Inflammatory macrophage treated with lipopolysaccharide for 4 hours (primary cell): ENCODE data around the gene TMEM190.

ENCODE experiments used
- DNase-seq: peaks from one replicate; pipeline ENCODE4 v3.0.0-alpha.2; 2020

TMEM190 gene

DNA sequence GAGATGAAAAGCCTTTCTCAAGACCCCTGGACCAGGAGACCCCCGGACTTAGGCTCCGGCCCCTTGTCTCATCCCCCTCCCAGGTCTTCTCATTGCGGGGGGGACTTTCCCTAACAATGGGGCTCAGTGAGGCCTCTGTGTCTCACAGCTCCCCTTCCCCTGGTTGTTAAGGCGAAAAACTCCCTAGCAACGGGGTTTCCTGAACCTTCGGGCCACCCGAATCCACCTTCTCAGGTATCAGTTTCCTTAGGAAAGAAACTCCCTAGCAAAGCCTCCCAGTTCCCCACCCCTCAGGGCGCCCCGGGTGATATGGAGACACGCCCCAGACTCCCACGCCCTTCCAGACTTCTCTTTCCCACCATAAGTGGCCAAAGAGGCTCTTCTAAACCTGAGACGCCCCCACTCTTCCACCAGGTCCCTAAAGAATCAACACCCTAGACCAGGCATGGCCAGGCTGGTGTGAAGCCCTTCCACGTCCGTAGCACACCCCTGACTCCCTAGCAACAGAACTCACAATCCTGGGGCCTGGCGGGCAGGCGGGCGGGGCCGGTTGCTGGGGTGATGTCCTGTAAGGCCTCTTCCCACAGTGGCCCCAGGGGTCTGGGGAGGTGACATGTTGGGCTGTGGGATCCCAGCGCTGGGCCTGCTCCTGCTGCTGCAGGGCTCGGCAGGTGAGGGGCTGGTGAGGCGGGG lies at the start of gene TMEM190:
TMEM190 (plus strand) TSS at position 586 of the 693 bp plus-strand sequence; CDS start at position 614, 28 bp downstream.
- DNase-seq: no peak

DNA sequence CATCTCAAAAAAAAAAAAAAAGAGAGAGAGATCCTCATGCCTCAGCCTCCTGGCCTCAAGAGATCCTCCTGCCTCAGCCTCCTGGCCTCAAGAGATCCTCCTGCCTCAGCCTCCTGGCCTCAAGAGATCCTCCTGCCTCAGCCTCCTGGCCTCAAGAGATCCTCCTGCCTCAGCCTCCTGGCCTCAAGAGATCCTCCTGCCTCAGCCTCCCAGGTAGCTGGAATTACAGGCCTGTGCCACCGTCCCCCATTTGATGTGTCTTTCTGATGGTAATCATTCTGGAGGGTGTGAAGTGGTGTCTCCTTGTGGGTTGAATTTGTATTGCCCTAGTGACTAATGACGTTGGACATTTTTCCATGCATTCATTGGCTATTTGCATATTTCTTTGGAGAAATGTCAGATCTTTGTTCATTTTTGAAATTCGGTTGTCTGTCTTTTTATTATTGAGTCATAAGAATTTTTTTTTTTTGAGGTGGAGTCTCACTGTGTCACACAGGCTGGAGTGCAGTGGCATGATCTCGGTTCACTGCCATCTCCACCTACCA lies 47.8 kb upstream of the TMEM190 start:
- peak; percentile 55 for DNase-seq

DNA sequence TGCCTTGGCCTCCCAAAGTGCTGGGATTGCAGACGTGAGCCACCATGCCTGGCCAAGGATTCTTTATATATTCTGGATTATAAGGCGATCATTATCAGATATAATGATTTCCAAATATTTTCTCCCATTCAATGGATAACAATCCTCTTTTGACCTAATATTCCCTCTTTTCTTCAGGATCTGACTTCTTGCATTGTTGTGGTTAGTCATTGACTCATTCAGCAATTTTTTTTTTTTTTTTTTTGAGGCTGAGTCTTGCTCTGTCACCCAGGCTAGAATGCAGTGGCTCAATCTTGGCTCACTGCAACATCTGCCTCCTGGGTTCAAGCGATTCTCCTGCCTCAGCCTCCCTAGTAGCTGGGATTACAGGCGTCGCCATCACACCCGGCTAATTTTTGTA lies 46.8 kb upstream of the TMEM190 start:
- peak; percentile 42 for DNase-seq

DNA sequence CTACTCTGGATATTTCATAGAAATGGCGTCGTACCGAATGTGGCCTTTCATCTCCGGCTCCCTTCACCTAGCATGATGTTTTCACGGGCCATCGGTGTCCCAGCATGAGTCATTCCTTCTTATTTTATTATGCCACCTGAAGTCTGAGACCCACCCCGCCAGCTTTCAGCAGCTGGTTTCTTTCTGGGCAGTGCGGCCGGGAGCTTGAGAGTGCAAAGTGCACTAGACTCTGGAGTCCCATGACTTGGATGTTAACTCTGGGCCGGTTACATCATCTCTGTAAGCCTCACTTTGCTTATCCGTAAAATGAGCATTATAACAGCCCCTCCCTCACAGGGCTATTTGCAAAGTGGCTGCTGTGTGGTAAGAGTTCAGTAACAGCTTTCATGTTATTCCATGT lies 42.8 kb upstream of the TMEM190 start:
- DNase-seq: no peak

DNA sequence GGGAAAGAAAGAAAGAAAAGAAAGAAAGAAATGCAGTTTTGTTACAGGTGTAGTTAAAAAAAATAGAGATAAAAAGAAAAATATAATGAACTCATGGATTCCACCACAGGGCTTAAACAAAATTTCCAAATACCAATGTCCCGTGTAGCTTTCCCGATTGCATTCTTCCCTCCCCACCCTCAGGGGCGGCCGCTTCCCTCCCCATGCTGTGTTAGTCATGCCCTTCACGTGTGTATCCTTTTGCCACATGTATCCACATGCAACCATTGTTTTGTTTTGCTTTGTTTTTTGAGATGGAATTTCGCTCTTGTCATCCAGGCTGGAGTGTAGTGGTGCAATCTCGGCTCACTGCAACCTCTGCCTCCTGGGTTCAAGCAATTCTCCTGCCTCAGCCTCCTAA lies 40.5 kb upstream of the TMEM190 start:
- DNase-seq: no peak

DNA sequence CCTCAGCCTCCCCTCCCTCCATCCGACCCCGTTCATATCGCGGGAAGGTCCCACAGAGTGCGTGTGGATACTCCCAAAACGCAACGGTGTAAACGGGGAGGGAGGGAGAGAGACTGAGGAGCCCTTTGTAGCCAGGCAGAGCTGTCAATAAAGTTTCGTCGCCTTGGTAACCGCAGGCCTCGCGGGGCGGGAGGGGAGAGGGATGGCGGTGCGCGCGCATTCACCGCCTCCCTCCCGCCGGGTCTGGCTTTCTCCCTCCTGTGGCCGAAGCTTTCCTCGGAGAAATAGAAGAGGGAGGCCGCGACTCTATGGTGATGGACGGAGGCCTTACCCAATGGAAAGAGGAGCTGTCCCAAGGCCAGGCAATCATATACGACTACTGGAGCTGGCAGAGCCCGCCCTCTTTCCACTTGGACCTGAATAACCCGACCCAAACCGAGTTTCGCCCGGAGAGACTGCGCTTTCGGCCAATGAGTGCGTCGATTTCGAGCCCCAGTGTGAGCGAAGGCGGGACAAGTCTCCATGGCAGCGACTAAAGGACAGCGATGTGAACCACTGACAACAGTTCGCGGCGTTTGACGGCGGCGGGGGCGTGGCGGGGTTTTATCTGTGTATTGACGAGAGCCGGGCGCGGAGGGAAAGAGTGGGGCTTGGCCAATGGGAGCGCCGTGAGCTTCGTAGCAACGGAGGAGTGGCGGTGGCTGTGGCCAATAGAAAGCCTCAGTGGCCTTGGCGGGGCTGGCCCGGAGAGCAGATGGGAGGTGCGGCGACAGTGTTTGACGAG lies 37.3 kb upstream of the TMEM190 start, which contains the start of gene KMT5C:
KMT5C (plus strand) TSS at position 772 of the 784 bp plus-strand sequence. CDS start 2,061 bp downstream, outside the sequence.
- peak; percentile 100 for DNase-seq

DNA sequence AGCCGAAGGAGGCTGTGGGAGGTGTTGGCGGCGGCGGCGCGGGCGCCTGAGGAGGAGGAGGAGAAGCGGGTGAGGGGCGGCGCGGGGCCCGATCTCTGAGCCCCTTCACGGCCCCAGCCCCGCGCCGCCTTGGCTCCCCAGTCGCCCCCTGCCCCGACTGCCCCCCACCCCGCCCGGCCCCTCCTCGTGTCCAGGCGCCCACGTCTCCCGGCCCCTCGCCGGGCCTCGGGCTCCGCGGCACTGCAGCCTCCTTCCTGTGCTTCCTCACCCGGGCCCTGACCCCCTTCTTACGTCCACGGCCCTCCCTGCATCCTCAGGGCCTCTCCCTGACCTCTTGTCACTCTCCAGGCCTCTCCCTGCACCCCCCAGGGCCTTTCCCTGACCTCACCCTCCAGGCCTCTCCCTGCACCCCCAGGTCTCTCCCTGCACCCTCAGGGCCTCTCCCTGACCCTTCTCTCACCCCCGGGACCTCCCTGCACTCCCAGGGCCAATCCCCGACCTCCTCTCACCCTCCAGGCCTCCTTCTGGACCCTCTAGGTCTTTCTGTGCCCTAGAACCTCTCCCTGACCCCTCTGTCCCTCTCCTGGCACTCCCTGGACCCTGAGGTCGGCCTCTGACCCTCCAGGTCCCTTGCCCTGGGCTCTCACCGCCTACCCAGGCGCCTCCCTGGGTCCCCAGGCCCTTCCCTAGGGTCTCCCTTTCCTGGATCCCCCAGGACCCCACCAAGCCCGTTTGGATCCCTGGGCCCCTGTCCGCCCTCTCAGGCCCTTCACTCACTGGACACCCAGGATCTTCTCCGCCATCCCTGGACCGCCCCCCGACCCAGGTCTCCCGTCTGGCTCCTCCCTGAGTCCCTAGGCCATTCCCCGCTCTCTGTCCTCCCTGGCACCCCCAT lies 36.5 kb upstream of the TMEM190 start:
- DNase-seq: peak; percentile 25

DNA sequence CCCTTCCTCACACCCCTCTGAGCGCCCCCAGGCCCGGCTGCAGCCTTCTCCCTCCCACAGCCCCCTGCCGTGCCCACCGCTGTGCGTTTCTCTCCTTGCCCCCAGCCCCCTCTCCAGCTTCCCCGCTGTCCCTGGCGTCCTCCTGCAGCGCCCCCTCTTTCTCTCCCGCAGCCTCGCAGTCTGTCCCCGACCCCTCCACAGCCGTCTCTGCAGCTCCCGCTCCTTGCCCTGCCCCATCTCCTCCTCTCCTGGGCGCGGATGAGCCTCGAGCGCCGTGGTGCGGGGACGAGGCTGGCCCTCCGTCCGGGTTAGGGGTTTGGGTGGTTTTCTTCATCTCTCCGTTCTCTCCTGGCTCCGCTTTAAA lies 35.9 kb upstream of the TMEM190 start:
- peak; percentile 15 for DNase-seq

DNA sequence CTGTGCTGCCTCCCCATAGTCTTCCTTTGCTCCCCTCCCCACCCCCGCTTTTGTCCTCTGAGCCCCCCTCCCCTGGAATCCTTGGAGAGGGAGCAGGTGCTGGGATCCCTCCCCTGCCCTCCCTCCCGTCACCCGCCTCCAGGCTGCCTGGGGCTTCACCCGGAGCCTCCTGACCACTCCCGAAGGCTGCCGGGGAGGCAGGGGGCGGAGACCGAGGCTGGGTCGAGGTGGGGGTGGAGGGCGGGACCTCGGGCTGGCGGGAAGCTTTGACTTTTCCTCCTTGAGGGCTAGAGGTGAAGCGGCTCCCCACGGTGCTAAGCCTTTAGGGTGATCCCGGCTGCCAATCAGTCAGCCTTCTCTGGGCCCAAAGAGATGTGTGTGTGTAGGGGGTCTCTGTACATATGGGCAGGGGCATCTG lies 35.4 kb upstream of the TMEM190 start:
- peak; percentile 84 for DNase-seq

DNA sequence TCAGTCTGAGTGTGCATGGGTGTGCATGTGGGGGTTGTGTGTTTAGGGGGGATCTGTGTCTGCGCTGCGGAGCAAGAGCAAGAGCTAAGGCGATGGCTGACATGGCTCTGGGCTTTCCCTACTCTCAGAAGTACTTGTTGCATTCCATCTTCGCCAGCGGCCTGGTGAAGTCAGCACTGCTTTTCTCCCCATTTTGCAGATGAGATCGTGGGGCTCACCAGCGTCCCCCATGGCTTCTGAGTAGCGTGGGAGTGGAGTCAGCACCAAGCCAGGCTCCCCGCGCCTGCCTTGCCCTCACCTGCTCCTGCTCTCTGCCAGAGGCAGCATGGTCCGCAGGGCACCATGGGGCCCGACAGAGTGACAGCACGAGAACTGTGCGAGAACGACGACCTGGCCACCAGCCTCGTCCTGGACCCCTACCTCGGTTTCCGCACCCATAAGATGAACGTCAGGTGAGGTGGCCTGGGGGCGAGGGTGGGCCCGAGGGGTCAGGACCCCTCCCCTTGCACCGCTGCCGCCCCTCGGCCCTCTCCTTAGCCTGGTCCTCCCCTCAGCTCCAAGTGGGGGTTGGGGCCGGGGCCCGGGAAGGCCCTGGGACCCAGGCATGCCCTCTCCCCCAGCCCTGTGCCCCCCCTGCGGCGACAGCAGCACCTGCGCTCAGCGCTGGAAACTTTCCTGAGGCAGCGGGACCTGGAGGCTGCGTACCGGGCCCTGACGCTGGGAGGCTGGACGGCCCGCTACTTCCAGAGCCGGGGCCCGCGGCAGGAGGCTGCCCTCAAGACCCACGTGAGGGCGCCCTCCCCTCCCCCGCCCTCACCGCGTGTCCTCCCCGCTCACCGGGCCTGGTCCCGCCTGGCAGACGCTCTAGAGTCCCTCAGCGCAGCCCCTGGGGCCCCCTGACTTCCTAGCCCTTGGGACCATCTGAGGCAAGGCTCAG lies 34.8 kb upstream of the TMEM190 start:
- no peak for DNase-seq

DNA sequence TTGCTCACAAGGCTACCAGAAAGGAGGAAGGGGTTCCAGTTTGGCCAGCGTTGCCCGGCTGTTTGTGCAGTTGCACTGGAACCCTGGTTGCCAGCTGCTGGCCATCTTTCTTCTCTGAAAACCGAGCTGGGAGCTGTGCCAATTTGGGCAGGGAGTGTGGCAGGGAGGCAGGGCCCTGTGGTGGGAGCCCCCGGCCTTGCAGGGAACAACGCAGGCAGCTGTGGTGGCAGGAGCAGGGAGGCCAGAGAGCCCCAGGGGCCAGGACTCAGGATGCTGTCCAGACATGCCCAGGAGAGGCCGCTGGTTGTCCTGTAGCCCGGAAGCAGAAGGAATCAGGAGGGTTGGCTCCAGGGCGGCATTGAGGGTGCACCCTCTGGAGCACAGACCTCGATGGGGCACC lies 32.2 kb upstream of the TMEM190 start:
- DNase-seq: no peak

DNA sequence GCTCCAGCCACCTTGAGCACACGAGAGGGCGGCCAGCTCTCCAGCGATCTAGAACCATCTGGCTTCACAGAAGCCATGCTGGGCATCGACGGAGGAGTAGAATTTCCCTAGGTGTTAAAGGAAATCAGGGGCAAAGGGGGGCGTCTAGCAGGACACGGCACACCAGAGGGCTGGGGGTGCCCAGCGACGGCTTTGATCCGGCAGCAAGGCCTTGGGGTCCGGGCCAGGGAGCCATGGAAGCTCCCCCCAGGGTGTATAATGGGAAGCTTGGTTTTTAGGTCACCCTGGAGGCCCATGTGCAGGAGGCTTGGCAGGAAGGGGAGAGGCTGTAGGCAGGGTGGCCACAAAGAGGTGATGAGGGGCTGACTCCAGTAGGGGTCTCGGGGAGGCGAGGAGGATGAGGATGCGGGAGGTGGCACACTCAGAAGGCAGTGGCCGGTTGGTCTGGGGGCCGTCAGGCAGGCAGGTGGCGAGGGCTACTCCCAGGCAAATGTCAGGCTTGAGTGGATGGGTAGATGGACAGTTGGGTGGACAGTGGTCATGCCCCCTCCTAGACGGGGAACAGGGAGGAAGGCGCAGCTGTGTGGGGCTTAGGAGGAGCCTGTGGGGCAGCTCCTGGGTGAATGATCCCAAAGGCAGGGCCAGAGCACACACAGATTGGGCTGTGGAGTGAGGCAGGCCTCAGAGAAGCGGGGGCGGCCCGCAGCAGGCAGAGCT lies 31.4 kb upstream of the TMEM190 start:
- DNase-seq: no peak

DNA sequence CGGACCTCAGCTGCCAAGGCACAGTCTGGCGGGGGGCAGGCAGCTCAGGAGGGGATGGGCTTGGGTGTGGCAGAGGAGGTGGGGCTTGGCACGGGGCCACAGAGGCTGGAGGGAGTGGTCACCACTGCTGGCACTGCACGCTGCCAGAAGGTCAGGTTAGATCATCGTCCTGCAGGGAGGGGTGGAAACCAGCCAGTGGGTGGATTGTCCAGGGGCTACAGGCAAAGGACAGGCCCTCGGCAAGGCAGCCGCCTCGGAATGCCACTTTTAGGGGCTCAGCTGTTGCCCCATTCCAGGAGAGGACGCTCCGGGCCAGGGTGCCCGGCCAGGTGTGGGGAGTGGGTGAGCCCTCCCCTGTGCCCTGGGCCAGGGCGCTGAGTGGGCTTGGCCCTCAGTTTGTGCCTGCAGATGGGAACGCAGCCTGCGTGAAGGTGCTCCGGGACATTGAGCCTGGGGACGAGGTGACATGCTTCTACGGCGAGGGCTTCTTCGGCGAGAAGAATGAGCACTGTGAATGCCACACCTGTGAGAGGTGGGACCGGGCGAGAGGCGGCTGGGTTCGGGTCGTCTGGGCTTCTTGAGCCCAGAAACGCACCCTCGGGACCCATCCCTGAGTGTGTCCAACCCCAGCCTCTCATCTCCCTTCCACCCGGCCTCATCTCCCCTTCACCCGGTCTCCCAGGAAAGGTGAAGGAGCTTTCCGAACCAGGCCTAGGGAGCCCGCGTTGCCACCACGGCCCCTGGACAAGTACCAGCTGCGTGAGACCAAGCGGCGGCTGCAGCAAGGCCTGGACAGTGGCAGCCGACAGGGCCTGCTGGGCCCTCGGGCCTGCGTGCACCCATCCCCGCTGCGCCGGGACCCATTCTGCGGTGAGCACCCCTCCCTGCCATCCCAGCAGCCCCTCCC lies 30.6 kb upstream of the TMEM190 start:
- no peak for DNase-seq

DNA sequence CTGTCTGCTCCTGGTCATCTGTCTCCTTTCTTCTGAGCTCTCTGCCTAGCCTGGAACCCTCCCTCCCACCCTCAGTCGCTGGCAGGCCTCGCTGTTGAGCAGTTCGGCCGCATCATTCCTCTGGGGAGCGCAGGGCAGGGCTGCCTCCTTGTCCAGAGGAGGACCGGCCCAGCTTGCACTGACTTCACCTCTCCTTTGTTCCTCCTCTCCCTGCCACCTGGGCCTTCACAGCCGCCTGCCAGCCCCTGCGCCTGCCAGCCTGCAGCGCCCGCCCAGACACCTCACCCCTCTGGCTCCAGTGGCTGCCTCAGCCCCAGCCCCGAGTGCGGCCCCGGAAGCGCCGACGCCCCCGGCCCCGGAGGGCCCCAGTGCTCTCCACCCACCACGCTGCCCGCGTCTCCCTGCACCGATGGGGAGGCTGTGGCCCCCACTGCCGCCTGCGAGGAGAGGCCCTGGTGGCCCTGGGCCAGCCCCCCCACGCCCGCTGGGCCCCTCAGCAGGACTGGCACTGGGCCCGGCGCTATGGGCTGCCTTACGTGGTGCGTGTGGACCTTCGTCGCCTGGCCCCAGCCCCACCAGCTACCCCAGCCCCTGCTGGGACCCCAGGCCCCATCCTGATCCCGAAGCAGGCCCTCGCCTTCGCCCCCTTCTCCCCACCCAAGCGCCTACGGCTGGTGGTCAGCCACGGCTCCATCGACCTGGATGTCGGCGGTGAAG lies 29.7 kb upstream of the TMEM190 start:
- DNase-seq: no peak

DNA sequence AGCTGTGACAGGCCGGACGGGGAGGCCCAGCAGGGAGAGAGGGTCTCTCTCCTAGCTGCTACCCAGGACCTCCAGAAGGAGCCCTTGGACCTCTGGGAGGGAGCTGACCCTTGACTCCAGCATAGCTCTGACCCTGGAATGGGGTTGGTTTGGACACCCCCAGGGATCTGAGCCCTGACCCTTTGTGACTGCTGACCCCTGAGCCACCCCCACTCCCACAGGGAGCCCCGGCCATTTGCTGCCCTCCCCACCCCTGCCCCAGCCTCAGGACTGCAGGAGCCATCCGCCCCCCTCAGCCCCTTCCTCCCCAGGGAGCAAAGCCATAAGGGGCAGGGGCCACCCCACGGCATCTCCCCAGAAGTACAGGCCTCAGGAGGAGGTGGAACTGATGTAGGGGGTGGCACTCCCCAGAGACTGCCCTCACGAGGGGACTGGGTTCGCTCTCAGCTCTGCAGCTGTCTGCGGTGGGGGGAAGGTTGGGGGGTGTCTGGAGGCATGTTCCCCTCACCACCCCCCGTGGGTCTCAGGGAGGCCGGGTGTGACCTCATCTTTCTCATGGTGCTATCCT lies 29.1 kb upstream of the TMEM190 start:
- DNase-seq: no peak

DNA sequence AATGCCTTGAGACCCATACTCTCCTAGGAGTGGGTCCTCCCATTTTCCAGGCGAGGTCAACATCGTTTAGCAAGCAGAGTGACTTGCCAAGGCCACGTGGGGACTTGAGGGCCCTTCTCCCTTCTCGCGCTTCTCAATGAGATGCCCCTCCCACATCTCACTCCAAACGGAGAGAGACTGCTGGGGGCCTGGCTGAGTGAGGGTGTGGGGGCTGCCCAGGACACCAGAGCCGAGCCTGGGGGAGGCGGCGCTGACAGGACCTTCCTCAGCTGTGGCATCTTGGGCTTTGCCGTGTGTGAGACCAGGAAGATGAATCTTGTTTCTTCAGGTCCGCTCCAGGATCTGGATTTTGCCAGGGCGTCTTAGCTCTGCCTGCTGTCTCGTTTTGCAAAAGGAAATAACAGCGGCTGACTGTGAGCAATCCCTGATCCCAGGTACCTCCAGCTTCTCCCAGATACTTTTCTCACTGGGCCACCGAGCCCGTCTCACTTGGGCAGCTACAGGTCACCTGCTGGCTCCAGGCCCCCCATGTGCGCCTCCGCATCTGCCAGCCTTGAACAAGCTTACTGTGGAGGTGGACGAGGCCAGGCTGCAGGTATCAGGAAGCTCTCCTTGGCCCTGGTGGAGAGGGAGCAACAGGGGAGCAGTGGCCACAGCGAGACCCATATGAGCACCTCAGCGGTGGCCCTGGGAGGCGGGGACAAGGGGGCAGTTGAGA lies 28.1 kb upstream of the TMEM190 start:
- DNase-seq: no peak

DNA sequence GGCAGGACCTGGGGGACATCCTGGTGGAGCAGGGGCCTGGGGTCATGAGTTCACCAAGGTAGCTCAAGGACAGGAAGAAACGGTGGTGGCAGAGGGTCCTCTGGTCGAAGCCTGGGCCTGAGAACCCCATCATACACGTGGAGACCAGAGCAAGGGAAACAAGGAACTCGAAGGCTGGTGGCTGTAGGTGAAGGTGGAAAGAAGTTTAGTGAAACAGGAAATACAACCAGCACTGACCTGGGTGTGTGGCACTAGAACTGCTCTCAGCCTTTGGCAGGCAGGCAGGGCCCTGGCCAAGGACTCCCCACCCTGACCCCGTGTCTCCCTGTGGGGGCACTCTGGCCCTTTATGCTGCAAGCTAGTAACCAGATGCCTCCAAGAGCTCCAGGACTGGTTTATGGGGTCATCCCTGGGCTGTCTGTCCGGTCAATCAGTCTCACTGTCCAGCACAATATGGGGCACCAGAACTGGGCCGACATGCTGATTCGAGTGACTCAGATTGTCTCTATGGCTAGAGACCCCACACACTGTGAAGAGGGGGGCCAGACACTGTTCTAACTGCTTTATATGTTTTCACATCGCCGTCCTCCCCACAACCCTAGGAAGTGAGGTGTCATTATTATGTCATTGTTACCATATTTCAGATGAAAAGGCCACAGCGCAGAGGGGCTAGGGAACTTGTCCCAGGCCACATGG lies 25.9 kb upstream of the TMEM190 start:
- no peak for DNase-seq

DNA sequence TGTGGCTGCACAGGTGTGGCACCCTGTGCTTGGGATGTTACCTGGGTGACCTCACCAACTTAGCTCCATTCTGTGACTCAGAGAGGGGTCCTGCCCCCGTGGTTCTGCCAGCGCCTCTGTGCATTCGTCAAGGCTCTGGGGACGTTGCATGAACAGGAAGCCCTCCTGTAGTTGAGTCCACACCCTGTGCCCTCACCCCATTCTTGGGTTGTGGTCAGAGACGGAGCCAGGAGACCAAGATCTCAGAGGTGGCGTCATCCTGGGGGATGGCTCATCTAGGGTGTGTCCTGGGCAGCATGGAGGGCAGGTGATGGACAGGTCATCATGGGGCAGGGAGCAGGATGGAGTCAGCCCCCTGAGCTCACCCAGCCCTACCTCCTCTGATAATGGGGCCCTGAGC lies 24.6 kb upstream of the TMEM190 start:
- no peak for DNase-seq
